Loucy (cell line): ENCODE measurements around the gene ASPSCR1.

Experiments used
- CTCF ChIP-seq: fragments of 200-600 bp; sonication (generic); conservative IDR thresholded peaks from 2 replicates; pipeline ENCODE4 v1.5.1; 2014; ENCODE audit warnings: mild to moderate bottlenecking, antibody characterized with exemption, low read length
- EZH2phosphoT487 ChIP-seq: fragments of 200-600 bp; IDR thresholded peaks from 2 replicates; pipeline ENCODE4 v1.6.1; 2018; ENCODE audit warnings: antibody characterized with exemption, mild to moderate bottlenecking, moderate library complexity, borderline replicate concordance

GRCh38 chr17:82041144-82041814 lies 63.9 kb downstream of the ASPSCR1 start:
- no peak for TF ChIP-seq CTCF
- no peak for TF ChIP-seq EZH2phosphoT487
